ENCODE data around the gene LRBA.

The LRBA gene

GRCh38 chr4:150231107-150231770 is 783.8 kb downstream of the LRBA start:
- no peak for DNase-seq

GRCh38 chr4:150230561-150230960 is 784.5 kb downstream of the LRBA start:
- no peak for DNase-seq

DNA sequence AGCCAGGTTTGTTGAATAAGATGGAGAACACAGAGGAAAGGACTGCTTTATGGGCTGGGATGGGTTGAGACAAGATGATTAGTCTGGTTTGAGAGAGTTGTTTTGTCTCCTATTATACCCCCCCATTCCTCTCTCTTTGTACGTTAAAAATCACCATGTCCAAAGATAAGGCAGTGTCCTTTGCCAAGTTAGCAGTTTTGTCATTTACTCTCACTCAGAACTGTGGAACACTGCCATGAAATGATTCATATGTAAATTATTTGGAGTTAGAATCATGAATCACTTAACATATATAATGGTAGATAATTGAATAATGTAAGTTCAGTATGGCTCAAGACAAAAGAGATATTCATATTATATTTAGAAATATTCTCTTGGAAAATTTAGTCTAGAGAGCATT is 785.6 kb downstream of the LRBA start:
- DNase-seq: no peak

- DNase-seq: no peak
Observed at GRCh38 chr4:150224896-150225591, 790.0 kb downstream of the LRBA start.

GRCh38 chr4:150219841-150220240 is 795.2 kb downstream of the LRBA start:
- no peak for DNase-seq

GRCh38 chr4:150218447-150218846 is 796.6 kb downstream of the LRBA start:
- DNase-seq: no peak

DNA sequence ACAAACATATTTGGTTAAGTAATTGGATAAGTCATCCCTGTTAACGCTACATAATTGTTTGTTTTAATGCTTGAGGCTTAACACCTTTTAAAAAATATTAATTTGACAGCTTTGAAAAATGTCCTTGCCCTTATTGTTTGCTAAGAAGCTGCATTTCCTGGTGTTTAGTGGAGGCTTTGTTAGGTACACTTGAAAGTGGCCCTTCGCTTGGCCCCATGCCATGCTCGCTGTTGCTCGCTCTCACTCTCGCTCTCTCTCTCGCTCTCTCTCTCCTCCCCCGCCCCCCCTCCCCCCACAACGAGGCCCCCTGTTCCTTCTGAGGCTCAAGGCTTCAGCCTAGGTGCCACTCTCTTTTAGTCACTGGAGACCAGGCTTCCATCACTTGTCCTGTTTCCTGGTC is 797.3 kb downstream of the LRBA start:
- no peak for DNase-seq

GRCh38 chr4:150217192-150217591 is 797.9 kb downstream of the LRBA start:
- DNase-seq: no peak

DNA sequence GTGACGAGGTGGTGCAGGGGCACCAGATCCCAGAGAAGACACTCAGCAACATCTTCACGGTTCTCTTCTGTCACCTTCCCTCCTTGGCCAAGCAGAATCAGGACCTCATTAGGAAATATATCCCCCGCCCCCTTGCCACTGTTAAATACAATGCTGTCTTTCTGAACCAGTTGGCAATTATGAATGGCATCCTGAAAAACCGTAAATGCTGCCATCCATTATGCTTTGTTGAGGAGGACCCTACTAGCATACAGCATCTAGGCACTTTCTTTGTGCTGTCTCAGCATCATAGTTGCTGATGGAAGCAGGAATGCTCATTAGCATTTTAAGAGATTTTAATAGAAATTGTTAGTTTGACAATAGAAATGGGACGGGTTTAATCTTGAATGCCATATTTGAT is 798.4 kb downstream of the LRBA start:
- DNase-seq: no peak

- DNase-seq: no peak
Observed at GRCh38 chr4:150215601-150216000, 799.5 kb downstream of the LRBA start.

All from NCI-H187 (cell line).